Iris pigment epithelial cell (primary cell): ENCODE results near the gene HTRA3.

Source experiments
- DNase-seq: peaks from one replicate; pipeline ENCODE4 v3.0.0-alpha.2; 2011; ENCODE audit warnings: low read depth

HTRA3 gene

GRCh38 chr4:8280158-8280875 is 10.8 kb downstream of the HTRA3 start:
- DNase-seq: no peak

DNA sequence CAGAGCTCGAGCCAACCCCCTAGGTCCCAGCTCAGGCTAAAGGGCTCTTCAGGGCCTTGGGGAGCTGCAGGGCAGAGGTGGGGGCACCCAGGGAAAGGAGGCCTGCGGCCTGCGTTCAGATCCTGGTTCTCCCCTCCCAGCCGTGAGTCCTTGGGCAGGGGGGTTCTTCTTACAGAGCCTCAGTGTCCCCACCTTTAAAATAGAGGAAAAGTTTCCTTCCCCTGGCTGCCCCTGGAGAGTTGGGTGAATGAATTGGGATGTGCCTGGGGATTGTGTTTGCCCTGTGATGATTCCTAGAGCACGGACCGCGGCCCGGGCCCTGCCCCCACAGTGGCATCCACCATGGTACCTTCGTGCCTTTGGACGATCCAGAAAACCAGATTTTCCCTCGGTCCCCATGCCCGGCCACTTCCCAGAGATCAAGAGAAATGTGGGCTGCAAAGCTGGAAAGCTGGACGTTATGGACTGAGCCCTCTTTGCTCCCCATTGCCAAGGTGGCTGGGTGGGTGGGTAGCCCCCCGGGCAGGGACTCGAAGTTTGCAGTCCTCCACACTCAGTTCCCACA is 11.4 kb downstream of the HTRA3 start:
- no peak for DNase-seq

- peak; percentile 78 for DNase-seq
These were observed 12.1 kb downstream of the HTRA3 start for GRCh38 chr4:8281519-8282133.

- no peak for DNase-seq
These were observed 12.6 kb downstream of the HTRA3 start for GRCh38 chr4:8282134-8282641.

GRCh38 chr4:8282742-8283141 is 13.2 kb downstream of the HTRA3 start:
- DNase-seq: no peak

DNA sequence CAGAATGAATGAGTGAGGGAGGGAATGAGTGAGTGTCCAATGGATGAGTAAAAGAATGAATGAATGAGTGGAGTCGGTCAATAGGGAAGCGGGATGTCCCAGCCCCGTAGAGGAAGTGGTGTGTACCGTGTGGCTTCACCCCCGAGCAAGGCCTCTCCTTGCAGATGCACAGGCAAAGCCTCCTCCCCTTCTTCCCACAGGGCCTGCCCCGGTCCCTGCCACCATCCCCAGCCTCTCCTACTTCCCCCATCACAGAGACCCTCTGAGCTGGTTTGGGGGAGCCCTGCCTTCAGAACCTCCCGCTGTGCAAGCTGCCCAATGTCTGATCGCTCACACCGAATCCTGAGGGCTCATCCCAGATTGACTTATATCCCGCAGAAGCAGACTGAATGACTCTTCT is 13.6 kb downstream of the HTRA3 start:
- no peak for DNase-seq

DNA sequence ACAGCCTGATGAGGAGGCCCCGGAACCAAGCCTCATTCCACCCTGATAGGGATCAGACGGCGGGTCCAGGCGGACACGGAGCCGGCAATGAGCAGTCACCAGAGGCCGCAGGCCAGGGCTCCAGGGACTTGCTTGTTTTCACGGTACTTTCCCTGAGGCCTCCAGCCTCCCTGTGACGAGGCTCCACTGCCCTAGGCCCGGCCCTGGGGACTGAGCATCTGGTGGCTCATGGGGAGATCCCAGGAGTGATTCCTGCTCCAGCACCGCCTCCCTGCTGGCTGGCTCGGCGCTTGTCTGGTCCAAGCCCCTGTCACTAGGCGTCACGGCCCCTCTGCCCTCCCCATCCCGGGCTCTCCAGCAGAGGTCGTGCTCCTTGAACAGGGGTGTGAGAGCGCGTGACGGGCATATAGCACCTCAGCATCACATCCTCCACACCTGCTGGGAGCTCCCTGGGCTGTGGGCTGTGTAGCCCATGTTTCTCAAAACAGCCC is 14.1 kb downstream of the HTRA3 start:
- DNase-seq: no peak

- DNase-seq: no peak
These were observed 14.8 kb downstream of the HTRA3 start for GRCh38 chr4:8284391-8284790.

DNA sequence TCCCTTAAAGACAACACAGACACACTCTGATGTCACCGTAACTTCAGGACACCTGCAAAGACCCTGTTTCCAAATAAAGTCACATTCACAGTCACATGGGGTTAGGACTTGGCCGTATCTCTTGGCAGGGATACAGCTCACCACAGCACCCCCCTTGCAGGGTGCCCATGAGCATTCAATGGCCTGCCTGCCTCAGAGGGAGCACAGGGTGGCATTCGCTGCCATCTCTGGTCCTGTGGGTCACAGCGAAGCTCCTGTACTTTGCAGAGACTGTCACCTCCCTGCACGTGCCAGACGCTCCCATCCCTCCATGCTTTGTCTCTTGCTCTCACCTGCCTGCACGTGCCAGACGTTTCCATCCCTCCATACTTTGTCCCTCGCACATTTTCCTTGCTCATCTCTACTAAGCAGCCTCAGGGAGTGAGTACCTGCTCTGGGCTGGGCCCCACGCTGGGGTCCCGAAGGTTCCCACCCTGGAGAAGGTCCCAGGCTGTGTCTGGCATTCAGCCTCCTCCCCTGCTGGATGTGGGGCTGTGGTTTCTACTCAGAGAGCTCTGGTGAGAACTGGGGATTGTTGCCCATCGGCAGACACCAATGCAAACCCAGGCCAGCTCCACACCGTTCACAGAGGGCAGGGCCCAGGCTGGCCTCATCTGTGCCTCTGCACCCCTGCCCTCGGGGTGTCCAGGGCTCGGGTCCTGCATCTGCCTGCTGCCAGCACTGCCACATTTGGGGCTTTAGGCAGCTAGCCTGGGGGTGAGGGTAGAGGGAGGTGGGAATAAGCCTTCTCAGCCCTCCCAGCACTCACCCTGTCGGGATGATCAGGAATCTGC is 15.8 kb downstream of the HTRA3 start:
- DNase-seq: no peak

GRCh38 chr4:8285976-8286718 is 16.6 kb downstream of the HTRA3 start:
- DNase-seq: no peak

DNA sequence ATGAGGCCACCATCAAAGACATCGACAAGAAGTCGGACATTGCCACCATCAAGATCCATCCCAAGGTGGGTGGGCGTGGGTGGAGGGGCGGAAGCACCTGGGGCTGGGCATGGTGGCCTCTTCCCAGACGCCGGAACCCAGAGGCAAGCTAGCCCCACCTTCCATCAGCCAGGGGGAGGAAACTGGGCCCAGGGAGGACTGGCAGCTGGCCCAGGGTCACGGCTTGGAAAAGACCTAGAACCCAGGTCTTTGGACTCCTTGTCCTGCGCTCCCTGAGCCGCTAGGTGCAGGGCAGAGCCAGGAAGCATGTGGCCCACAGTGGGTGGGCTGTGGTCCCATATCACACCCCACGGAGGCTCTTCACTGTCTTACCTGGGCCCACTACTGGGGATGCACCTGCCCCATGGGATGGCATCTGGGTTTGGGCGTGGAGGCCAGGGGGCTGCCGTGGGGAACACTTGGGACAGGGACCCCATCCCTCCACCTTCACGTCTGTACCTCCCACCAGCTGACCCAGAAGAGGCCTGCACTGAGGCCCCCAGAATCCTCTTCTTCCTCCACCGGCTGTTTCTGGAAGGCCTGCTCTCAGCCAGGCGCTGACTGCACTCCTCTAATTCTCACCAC is 17.3 kb downstream of the HTRA3 start:
- no peak for DNase-seq

- DNase-seq: no peak
These were observed 18.1 kb downstream of the HTRA3 start for GRCh38 chr4:8287343-8288280.

GRCh38 chr4:8289151-8289750 is 19.7 kb downstream of the HTRA3 start:
- no peak for DNase-seq

GRCh38 chr4:8289956-8290700 is 20.6 kb downstream of the HTRA3 start:
- no peak for DNase-seq

DNA sequence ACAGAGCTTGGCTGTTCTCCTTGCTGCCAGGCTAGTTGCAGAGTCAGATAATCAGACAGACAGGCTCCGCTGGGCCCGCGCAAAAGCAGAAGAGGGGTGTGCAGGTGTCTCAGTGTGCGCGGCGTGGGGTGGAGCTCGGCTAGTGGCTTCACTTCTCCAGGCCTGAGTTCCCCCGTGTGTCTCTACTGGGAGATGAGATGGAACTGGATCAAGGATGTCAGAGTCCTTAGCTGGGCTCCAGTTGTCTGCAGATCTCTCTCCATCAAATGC is 21.1 kb downstream of the HTRA3 start:
- no peak for DNase-seq

GRCh38 chr4:8291036-8291682 is 21.6 kb downstream of the HTRA3 start:
- no peak for DNase-seq

GRCh38 chr4:8291701-8292477 is 22.3 kb downstream of the HTRA3 start:
- no peak for DNase-seq
